GM23248 (cell line): Measurements from ENCODE around the gene CEP85.

Experiments
- EZH2 ChIP-seq: fragments of 200-600 bp; sonication (generic); IDR thresholded peaks from 2 replicates; pipeline ENCODE4 v1.6.1; 2018; ENCODE audit warnings: antibody characterized with exemption, mild to moderate bottlenecking; ENCODE audit not compliant: insufficient read depth, poor library complexity, severe bottlenecking
- EZH2phosphoT487 ChIP-seq: fragments of 200-600 bp; sonication (generic); IDR thresholded peaks from 2 replicates; pipeline ENCODE4 v1.6.1; 2018; ENCODE audit warnings: antibody characterized with exemption, moderate library complexity, mild to moderate bottlenecking, low read depth; ENCODE audit not compliant: insufficient read depth

GRCh38 chr1:26289158-26290059, 55.4 kb downstream of the CEP85 start:
- TF ChIP-seq EZH2, result no peak
- TF ChIP-seq EZH2phosphoT487, result no peak
